ENCODE results near the gene KIF23. TPM values are rescaled to one million over a fixed set of nuclear protein-coding genes. Genes with fewer than 3 reads are reported as not detected.

The KIF23 gene
- total RNA-seq, 3 donors from 2014 or later (not counting 1 experiment from before 2014, with no cell fraction given): 1.2 to 2.1 (median 1.9) TPM

GRCh38 chr15:69493406-69493805 lies 79.3 kb downstream of the KIF23 start:
- ATAC-seq (no peak), DNase-seq (no peak)
- H3K4me1 ChIP-seq (ENCODE audit: control insufficient read depth, insufficient read depth, low read length): peaks cover 46% of the 10 kb centered on the region
- intact Hi-C loops (cut with micrococcal nuclease): loop anchor here (10.0 kb wide), 1 partner anchor 221 kb away; no protein-coding TSS in a partner anchor
- no peak for TF ChIP-seq CTCF (IDR thresholded peaks at IDR 0.05)
- no peaks in the 10 kb centered on the region for H3K36me3 ChIP-seq (ENCODE audit: control insufficient read depth, insufficient read depth, low read length)
- Mint-ChIP-seq H3K27ac (no peak overlapping the region), H3K4me1 (peaks cover 49 to 52% of the 10 kb centered on the region in 2 donors), H3K9me3 (no peaks in the 10 kb centered on the region), H3K36me3 (no peaks in the 10 kb centered on the region), H3K27me3 (ENCODE audit: low read depth in 2 of 2) (peaks cover 0 to 2% of the 10 kb centered on the region in 2 donors), H3K4me3 (no peak overlapping the region)
- no peak overlapping the region for H3K27ac ChIP-seq (ENCODE audit: low read length)
- H3K9me3 ChIP-seq (ENCODE audit: control insufficient read depth, insufficient read depth, low read length): no peaks in the 10 kb centered on the region
- 99% methylated on average over 2 of the region's 2 CpGs for WGBS (ENCODE audit: insufficient coverage)
- no peak overlapping the region for H3K4me3 ChIP-seq (ENCODE audit: low read length)
- no peaks in the 10 kb centered on the region for H3K27me3 ChIP-seq (ENCODE audit: control insufficient read depth, insufficient read depth, low read length)

GRCh38 chr15:69496001-69496400 lies 81.9 kb downstream of the KIF23 start:
- ATAC-seq (no peak), DNase-seq (no peak)
- Mint-ChIP-seq H3K27me3 (ENCODE audit: low read depth in 2 of 2) (peaks cover 0 to 2% of the 10 kb centered on the region in 2 donors), H3K27ac (peak overlapping the region in 1 of 2 donors; percentile 93), H3K9me3 (no peaks in the 10 kb centered on the region), H3K36me3 (no peaks in the 10 kb centered on the region), H3K4me3 (no peak overlapping the region), H3K4me1 (peaks cover 50 to 53% of the 10 kb centered on the region in 2 donors)
- no peaks in the 10 kb centered on the region for H3K36me3 ChIP-seq (ENCODE audit: control insufficient read depth, insufficient read depth, low read length)
- peaks cover 50% of the 10 kb centered on the region for H3K4me1 ChIP-seq (ENCODE audit: control insufficient read depth, insufficient read depth, low read length)
- no peaks in the 10 kb centered on the region for H3K27me3 ChIP-seq (ENCODE audit: control insufficient read depth, insufficient read depth, low read length)
- no peak overlapping the region for H3K4me3 ChIP-seq (ENCODE audit: low read length)
- WGBS (ENCODE audit: insufficient coverage): 61% methylated on average over 2 of the region's 2 CpGs
- intact Hi-C loops (cut with micrococcal nuclease): loop anchor here (10.0 kb wide), 1 partner anchor 219 kb away; no protein-coding TSS in a partner anchor
- no peak for TF ChIP-seq CTCF (IDR thresholded peaks at IDR 0.05)
- H3K9me3 ChIP-seq (ENCODE audit: control insufficient read depth, insufficient read depth, low read length): no peaks in the 10 kb centered on the region
- no peak overlapping the region for H3K27ac ChIP-seq (ENCODE audit: low read length)

GRCh38 chr15:69497076-69497475 lies 82.9 kb downstream of the KIF23 start:
- H3K27ac ChIP-seq (ENCODE audit: low read length): peak overlapping the region; percentile 51
- Mint-ChIP-seq H3K9me3 (no peaks in the 10 kb centered on the region), H3K27me3 (ENCODE audit: low read depth in 2 of 2) (no peaks in the 10 kb centered on the region), H3K36me3 (no peaks in the 10 kb centered on the region), H3K4me3 (peak overlapping the region; percentile 70), H3K27ac (peak overlapping the region; percentile 81 to 93), H3K4me1 (peaks cover 46 to 49% of the 10 kb centered on the region in 2 donors)
- no peaks in the 10 kb centered on the region for H3K9me3 ChIP-seq (ENCODE audit: control insufficient read depth, insufficient read depth, low read length)
- 29% methylated on average over 1 of the region's 1 CpG for WGBS (ENCODE audit: insufficient coverage)
- no peaks in the 10 kb centered on the region for H3K27me3 ChIP-seq (ENCODE audit: control insufficient read depth, insufficient read depth, low read length)
- TF ChIP-seq CTCF (IDR thresholded peaks at IDR 0.05): no peak
- no peaks in the 10 kb centered on the region for H3K36me3 ChIP-seq (ENCODE audit: control insufficient read depth, insufficient read depth, low read length)
- no peak overlapping the region for H3K4me3 ChIP-seq (ENCODE audit: low read length)
- DNase-seq (no peak), ATAC-seq (peak; percentile 54 to 67 (median 58))
- peaks cover 47% of the 10 kb centered on the region for H3K4me1 ChIP-seq (ENCODE audit: control insufficient read depth, insufficient read depth, low read length)
- intact Hi-C loops (cut with micrococcal nuclease): loop anchor here (10.0 kb wide), 1 partner anchor 218 kb away; no protein-coding TSS in a partner anchor

- Mint-ChIP-seq H3K27me3 (ENCODE audit: low read depth in 2 of 2) (no peaks in the 10 kb centered on the region), H3K4me3 (peak overlapping the region; percentile 70), H3K4me1 (peaks cover 47 to 53% of the 10 kb centered on the region in 2 donors), H3K9me3 (no peaks in the 10 kb centered on the region), H3K27ac (peak overlapping the region; percentile 81 to 93), H3K36me3 (no peaks in the 10 kb centered on the region)
- no peak overlapping the region for H3K4me3 ChIP-seq (ENCODE audit: low read length)
- peaks cover 47% of the 10 kb centered on the region for H3K4me1 ChIP-seq (ENCODE audit: control insufficient read depth, insufficient read depth, low read length)
- no peaks in the 10 kb centered on the region for H3K36me3 ChIP-seq (ENCODE audit: control insufficient read depth, insufficient read depth, low read length)
- intact Hi-C loops (cut with micrococcal nuclease): loop anchor here (2.0 to 10.0 kb wide), 2 partner anchors 17 to 217 kb away; no protein-coding TSS in a partner anchor
- no peak for TF ChIP-seq CTCF (IDR thresholded peaks at IDR 0.05)
- 50% methylated on average over 1 of the region's 1 CpG for WGBS (ENCODE audit: insufficient coverage)
- H3K27ac ChIP-seq (ENCODE audit: low read length): peak overlapping the region; percentile 39
- DNase-seq (no peak), ATAC-seq (peak; percentile 14 to 52 (median 19))
- no peaks in the 10 kb centered on the region for H3K27me3 ChIP-seq (ENCODE audit: control insufficient read depth, insufficient read depth, low read length)
- no peaks in the 10 kb centered on the region for H3K9me3 ChIP-seq (ENCODE audit: control insufficient read depth, insufficient read depth, low read length)
Observed at GRCh38 chr15:69497667-69498066, 83.5 kb downstream of the KIF23 start.

All from natural killer cell (primary cell).